HepG2 (cell line): ENCODE data around the gene HELZ2. TPM values are rescaled to one million over a fixed set of nuclear protein-coding genes. Genes with fewer than 3 reads are reported as not detected.

Source experiments
- ATRX ChIP-seq: sonication (generic); formaldehyde crosslinking; IDR thresholded peaks from 2 replicates; pipeline ENCODE4 v1.4.0; 2020; ENCODE audit warnings: missing genetic modification reagents, borderline replicate concordance
- GATAD1 ChIP-seq: IDR thresholded peaks from 2 replicates; pipeline ENCODE4 v1.6.1; 2016; ENCODE audit warnings: missing genetic modification reagents, missing compliant biosample characterization
- GMEB1 ChIP-seq: sonication (generic); formaldehyde crosslinking; IDR thresholded peaks from 2 replicates; pipeline ENCODE4 v1.5.1; 2020; ENCODE audit warnings: missing genetic modification reagents, mild to moderate bottlenecking, borderline replicate concordance
- ISX ChIP-seq: sonication (generic); formaldehyde crosslinking; conservative IDR thresholded peaks from 2 replicates; pipeline ENCODE4 v1.5.0; 2020; ENCODE audit warnings: missing genetic modification reagents
- KDM6A ChIP-seq: IDR thresholded peaks from 2 replicates; pipeline ENCODE4 v1.6.1; 2016; ENCODE audit warnings: low read depth
- MATR3 ChIP-seq: sonication (generic); formaldehyde crosslinking; IDR thresholded peaks from 2 replicates; pipeline ENCODE4 v1.4.0; 2020; ENCODE audit warnings: missing genetic modification reagents
- MBD4 ChIP-seq: IDR thresholded peaks from 2 replicates; pipeline ENCODE4 v1.6.1; 2012; ENCODE audit warnings: low read length, inconsistent platforms, borderline replicate concordance
- MBNL3 ChIP-seq: fragments of 250-450 bp; sonication (Bioruptor Pico); conservative IDR thresholded peaks from 2 replicates; pipeline ENCODE4 v1.8.0; 2022; ENCODE audit warnings: mild to moderate bottlenecking, inconsistent platforms
- NFE2L2 ChIP-seq: fragments of 150-350 bp; IDR thresholded peaks from 2 replicates; pipeline ENCODE4 v1.6.1; 2014; ENCODE audit warnings: low read length
- SMAD3 ChIP-seq: sonication (generic); formaldehyde crosslinking; IDR thresholded peaks from 2 replicates; pipeline ENCODE4 v1.4.0; 2020; ENCODE audit warnings: missing genetic modification reagents
- SMYD3 ChIP-seq: sonication (generic); formaldehyde crosslinking; IDR thresholded peaks from 2 replicates; pipeline ENCODE4 v1.8.1; 2023; ENCODE audit warnings: mild to moderate bottlenecking, missing genetic modification reagents
- ZBTB8A ChIP-seq: sonication (generic); formaldehyde crosslinking; IDR thresholded peaks from 2 replicates; pipeline ENCODE4 v1.4.0; 2020; ENCODE audit warnings: mild to moderate bottlenecking, low read depth, missing genetic modification reagents, borderline replicate concordance
- ZC3H4 ChIP-seq: sonication (generic); formaldehyde crosslinking; IDR thresholded peaks from 2 replicates; pipeline ENCODE4 v1.4.0; 2020; ENCODE audit warnings: missing genetic modification reagents, borderline replicate concordance
- ZFP36 ChIP-seq: fragments of 150-350 bp; IDR thresholded peaks from 2 replicates; pipeline ENCODE4 v1.6.1; 2018; ENCODE audit warnings: borderline replicate concordance, low read length, low read depth; ENCODE audit not compliant: partially characterized antibody
- ZFP36L1 ChIP-seq: sonication (generic); formaldehyde crosslinking; IDR thresholded peaks from 2 replicates; pipeline ENCODE4 v1.8.0; 2022; ENCODE audit warnings: mild to moderate bottlenecking, missing genetic modification reagents, moderate library complexity
- ZNF138 ChIP-seq: sonication (generic); formaldehyde crosslinking; IDR thresholded peaks from 2 replicates; pipeline ENCODE4 v1.5.0; 2020; ENCODE audit warnings: mild to moderate bottlenecking, low read depth, missing genetic modification reagents
- ZNF251 ChIP-seq: sonication (generic); formaldehyde crosslinking; IDR thresholded peaks from 2 replicates; pipeline ENCODE4 v1.9.0; 2021; ENCODE audit warnings: mild to moderate bottlenecking, missing genetic modification reagents
- ZNF34 ChIP-seq: sonication (generic); formaldehyde crosslinking; IDR thresholded peaks from 2 replicates; pipeline ENCODE4 v1.4.0; 2020; ENCODE audit warnings: mild to moderate bottlenecking, missing genetic modification reagents, borderline replicate concordance
- ZNF557 ChIP-seq: sonication (generic); formaldehyde crosslinking; IDR thresholded peaks from 2 replicates; pipeline ENCODE4 v1.4.0; 2020; ENCODE audit warnings: missing genetic modification reagents
- ZNF574 ChIP-seq: sonication (generic); formaldehyde crosslinking; IDR thresholded peaks from 2 replicates; pipeline ENCODE4 v1.4.0; 2020; ENCODE audit warnings: missing genetic modification reagents
- ZNF652 ChIP-seq: IDR thresholded peaks from 2 replicates; pipeline ENCODE4 v1.6.1; 2016; ENCODE audit warnings: low read depth, borderline replicate concordance
- ZNF772 ChIP-seq: sonication (generic); formaldehyde crosslinking; IDR thresholded peaks from 2 replicates; pipeline ENCODE4 v1.5.0; 2020; ENCODE audit warnings: mild to moderate bottlenecking, missing genetic modification reagents
- ZNF784 ChIP-seq: sonication (generic); formaldehyde crosslinking; IDR thresholded peaks from 2 replicates; pipeline ENCODE4 v1.5.1; 2020; ENCODE audit warnings: missing genetic modification reagents, mild to moderate bottlenecking, borderline replicate concordance
- polyA plus RNA-seq, 8 experiments: library from polyadenylated mRNA; depleted of rRNA in 3 of 8; stranded (reverse) in 7 of 8; unstranded in 1 of 8; fragments of >200 nt; fragmentation: Illumina TruSeq in 4 of 8; extraction: Trizol in 4 of 8; gene quantifications; 2 replicates each; pipeline versions ENCODE4 v1.2.1 to v1.2.3, GENCODE V29; 2011 to 2016; ENCODE audit warnings: low read depth in 4 of 8, missing spikeins in 1 of 8, mixed read lengths in 1 of 8; ENCODE audit not compliant: insufficient read depth in 1 of 8
- total RNA-seq, 5 experiments: library from RNA; depleted of rRNA; stranded (reverse); fragments of >200 nt; fragmentation: Illumina TruSeq; extraction: Trizol; gene quantifications; 2 replicates each; pipeline ENCODE4 v1.2.3, GENCODE V29; 2016; ENCODE audit warnings: low read depth in 1 of 5
- TF ChIP-seq, protein P1 (sequence below): sonication (generic); formaldehyde crosslinking; IDR thresholded peaks from 2 replicates; pipeline ENCODE4 v1.8.0; 2022; ENCODE audit warnings: mild to moderate bottlenecking, missing genetic modification reagents

The HELZ2 gene
- total and polyA plus RNA-seq, 2 of the 13 experiments (the other 11 are each of a cell fraction or from before 2014, with no cell fraction given), result 9.6 to 10.1 TPM

DNA sequence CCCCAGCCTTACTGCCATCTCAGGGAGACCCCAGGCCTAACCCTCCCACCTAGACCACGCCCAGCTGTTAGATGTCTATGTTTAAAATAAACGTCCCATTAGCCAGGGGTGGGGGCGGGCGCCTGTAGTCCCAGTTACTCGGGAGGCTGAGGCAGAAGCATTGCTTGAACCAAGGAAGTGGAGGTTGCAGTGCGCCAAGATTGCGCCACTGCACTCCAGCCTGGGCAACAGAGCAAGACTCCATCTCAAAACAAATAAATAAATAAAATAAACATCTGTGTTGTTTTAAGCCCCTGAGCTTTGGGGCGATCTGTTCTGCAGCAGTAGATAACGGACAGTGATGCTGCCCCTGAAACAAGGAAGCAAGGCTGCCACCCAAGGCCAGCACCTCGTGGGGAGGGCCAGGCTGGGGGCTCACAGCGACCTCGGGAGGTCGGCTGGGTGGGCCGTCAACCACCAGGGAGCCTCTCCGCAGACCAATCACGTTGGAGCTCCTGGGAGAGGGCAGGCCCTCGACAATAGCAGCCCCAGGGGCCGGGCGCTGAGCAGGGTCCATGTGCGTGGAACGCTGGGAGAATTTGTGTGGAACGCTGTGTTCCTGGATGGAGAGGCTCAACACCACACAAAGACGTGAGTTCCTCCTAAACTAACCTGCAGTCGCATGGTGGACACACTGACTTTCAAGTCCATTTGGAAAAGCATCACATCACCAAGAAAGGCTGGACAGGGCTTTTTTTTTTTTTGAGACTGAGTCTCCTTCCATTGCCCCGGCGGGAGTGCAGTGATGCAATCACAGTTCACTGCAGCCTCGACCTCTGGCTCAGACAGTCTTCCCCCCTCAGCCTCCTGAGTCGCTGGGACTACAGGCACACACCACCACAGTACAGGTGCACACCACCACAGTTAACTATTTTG is 1.0 kb upstream of the HELZ2 start (continued):
- TF ChIP-seq MBD4 (no peak), ZBTB8A (CRISPR knock-in tag) (no peak), ZNF251 (CRISPR knock-in tag) (no peak), ISX (no peak), ZNF652 (CRISPR knock-in tag) (no peak), GATAD1 (CRISPR knock-in tag) (peak; percentile 65), ZNF138 (CRISPR knock-in tag) (no peak), ATRX (no peak), ZFP36L1 (peak; percentile 22; the same call in 1 of the 2 replicates), ZNF34 (CRISPR knock-in tag) (no peak), ZNF772 (peak; percentile 67; the same call in 1 of the 2 replicates), ZNF784 (CRISPR knock-in tag) (0 out of 2 replicates have a peak, but pooled peaks have one; percentile 41), KDM6A (no peak), NFE2L2 (no peak), ZC3H4 (CRISPR knock-in tag) (no peak), ZNF557 (no peak), ZFP36 (no peak), GMEB1 (no peak), MBNL3 (CRISPR knock-in tag) (no peak), MATR3 (CRISPR knock-in tag) (no peak), ZNF574 (CRISPR knock-in tag) (no peak; the same call in 1 of the 2 replicates), SMAD3 (no peak), SMYD3 (CRISPR knock-in tag) (no peak)
- TF ChIP-seq, protein P1, sequence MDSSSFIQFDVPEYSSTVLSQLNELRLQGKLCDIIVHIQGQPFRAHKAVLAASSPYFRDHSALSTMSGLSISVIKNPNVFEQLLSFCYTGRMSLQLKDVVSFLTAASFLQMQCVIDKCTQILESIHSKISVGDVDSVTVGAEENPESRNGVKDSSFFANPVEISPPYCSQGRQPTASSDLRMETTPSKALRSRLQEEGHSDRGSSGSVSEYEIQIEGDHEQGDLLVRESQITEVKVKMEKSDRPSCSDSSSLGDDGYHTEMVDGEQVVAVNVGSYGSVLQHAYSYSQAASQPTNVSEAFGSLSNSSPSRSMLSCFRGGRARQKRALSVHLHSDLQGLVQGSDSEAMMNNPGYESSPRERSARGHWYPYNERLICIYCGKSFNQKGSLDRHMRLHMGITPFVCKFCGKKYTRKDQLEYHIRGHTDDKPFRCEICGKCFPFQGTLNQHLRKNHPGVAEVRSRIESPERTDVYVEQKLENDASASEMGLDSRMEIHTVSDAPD (CRISPR knock-in tag), result no peak
